ENCODE data around the gene RASSF4.

Gene RASSF4

DNA sequence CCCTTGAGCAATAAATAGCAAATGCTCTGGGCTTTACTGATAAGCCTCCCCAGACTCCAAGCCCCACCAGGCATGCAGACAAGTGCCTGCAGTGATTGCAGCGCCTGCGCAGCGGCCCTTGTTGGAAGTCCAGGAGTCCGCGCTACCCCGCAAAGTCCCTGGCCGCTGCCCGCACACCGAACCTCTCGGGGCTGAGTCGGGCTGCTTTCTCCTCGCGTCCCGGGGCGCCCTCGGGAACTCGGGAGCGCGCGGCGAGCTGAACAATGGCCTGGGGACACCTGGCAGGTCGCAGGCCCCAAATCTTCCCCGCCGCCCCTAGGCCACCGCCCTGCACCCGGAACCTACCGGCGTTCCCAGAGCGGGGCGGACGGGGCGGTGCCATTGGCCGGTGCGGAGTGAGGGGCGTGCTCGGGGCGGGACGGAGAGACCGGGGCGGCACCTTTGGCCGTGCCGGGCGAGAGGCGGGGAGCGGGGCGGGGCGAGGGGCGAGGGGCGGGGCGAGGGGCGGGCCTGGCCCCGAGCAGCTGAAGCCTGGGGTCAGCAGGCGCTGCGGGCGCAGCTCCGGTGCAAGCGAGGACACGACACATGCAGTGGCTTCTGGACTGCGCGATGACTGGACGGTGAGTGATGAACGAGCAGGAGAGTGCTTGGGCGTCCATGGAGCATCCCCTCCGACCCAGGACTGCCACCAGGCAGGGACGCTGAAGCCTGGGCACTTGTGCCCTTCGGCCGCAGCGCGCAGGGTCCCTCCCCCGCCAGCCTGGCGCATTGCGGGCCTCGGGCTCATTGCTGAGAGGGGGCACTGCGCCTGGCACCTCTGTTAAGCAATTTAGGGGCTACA, at the start of gene RASSF4 (continued):
- TF ChIP-seq TCF7L2 (IDR thresholded peaks at IDR 0.05; ENCODE audit: borderline replicate concordance, low read depth, low read length), result no peak
- TF ChIP-seq FEZF1 (tag by site-specific recombination; IDR thresholded peaks at IDR 0.05), result no peak
- no peak for TF ChIP-seq ZNF704 (tag by site-specific recombination; IDR thresholded peaks at IDR 0.05)
- TF ChIP-seq, protein P1, sequence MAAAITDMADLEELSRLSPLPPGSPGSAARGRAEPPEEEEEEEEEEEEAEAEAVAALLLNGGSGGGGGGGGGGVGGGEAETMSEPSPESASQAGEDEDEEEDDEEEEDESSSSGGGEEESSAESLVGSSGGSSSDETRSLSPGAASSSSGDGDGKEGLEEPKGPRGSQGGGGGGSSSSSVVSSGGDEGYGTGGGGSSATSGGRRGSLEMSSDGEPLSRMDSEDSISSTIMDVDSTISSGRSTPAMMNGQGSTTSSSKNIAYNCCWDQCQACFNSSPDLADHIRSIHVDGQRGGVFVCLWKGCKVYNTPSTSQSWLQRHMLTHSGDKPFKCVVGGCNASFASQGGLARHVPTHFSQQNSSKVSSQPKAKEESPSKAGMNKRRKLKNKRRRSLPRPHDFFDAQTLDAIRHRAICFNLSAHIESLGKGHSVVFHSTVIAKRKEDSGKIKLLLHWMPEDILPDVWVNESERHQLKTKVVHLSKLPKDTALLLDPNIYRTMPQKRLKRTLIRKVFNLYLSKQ (tag by site-specific recombination; IDR thresholded peaks at IDR 0.05; ENCODE audit: borderline replicate concordance), result no peak
- no peak for TF ChIP-seq ZNF341 (tag by site-specific recombination; IDR thresholded peaks at IDR 0.05; ENCODE audit: low read depth)
- TF ChIP-seq ZNF585B (tag by site-specific recombination; IDR thresholded peaks at IDR 0.05), result no peak
- TF ChIP-seq SP3 (tag by site-specific recombination; IDR thresholded peaks at IDR 0.05), result peak; percentile 84
- TF ChIP-seq KLF1 (tag by site-specific recombination; IDR thresholded peaks at IDR 0.05), result peak; percentile 86
- TF ChIP-seq KLF10 (tag by site-specific recombination; IDR thresholded peaks at IDR 0.05), result peak; percentile 31; the same call in 1 of the 2 replicates
- no peak for TF ChIP-seq ZNF510 (tag by site-specific recombination; IDR thresholded peaks at IDR 0.05; ENCODE audit: insufficient replicate concordance)
- no peak for TF ChIP-seq SALL2 (tag by site-specific recombination; IDR thresholded peaks at IDR 0.05; ENCODE audit: borderline replicate concordance)
- peak; percentile 85; the same call in 1 of the 2 replicates for TF ChIP-seq KLF8 (tag by site-specific recombination; IDR thresholded peaks at IDR 0.05)
- TF ChIP-seq ZNF146 (tag by site-specific recombination; IDR thresholded peaks at IDR 0.05), result no peak
- no peak for TF ChIP-seq ZNF324 (tag by site-specific recombination; IDR thresholded peaks at IDR 0.05)
- peak; percentile 88 for TF ChIP-seq ZBTB17 (tag by site-specific recombination; IDR thresholded peaks at IDR 0.05)
- peak; percentile 58; the same call in 1 of the 2 replicates for TF ChIP-seq ZNF561 (tag by site-specific recombination; IDR thresholded peaks at IDR 0.05; ENCODE audit: borderline replicate concordance)
- TF ChIP-seq SP2 (tag by site-specific recombination; IDR thresholded peaks at IDR 0.05), result peak; percentile 88
- TF ChIP-seq ZSCAN30 (tag by site-specific recombination; IDR thresholded peaks at IDR 0.05), result peak; percentile 25; the same call in 1 of the 2 replicates
- no peak for TF ChIP-seq ZNF423 (tag by site-specific recombination; IDR thresholded peaks at IDR 0.05)
- TF ChIP-seq ZNF624 (tag by site-specific recombination; IDR thresholded peaks at IDR 0.05), result no peak
- TF ChIP-seq ZNF404 (tag by site-specific recombination; IDR thresholded peaks at IDR 0.05), result no peak
- peak; percentile 22; the same call in 1 of the 2 replicates for TF ChIP-seq OSR2 (tag by site-specific recombination; IDR thresholded peaks at IDR 0.05)
- no peak for TF ChIP-seq ZNF843 (tag by site-specific recombination; IDR thresholded peaks at IDR 0.05)
- no peak for TF ChIP-seq ZNF169 (tag by site-specific recombination; IDR thresholded peaks at IDR 0.05)
- no peak for TF ChIP-seq ZNF394 (tag by site-specific recombination; IDR thresholded peaks at IDR 0.05; ENCODE audit: borderline replicate concordance)
- no peak for TF ChIP-seq ZNF133 (tag by site-specific recombination; IDR thresholded peaks at IDR 0.05)
- TF ChIP-seq, protein P2, sequence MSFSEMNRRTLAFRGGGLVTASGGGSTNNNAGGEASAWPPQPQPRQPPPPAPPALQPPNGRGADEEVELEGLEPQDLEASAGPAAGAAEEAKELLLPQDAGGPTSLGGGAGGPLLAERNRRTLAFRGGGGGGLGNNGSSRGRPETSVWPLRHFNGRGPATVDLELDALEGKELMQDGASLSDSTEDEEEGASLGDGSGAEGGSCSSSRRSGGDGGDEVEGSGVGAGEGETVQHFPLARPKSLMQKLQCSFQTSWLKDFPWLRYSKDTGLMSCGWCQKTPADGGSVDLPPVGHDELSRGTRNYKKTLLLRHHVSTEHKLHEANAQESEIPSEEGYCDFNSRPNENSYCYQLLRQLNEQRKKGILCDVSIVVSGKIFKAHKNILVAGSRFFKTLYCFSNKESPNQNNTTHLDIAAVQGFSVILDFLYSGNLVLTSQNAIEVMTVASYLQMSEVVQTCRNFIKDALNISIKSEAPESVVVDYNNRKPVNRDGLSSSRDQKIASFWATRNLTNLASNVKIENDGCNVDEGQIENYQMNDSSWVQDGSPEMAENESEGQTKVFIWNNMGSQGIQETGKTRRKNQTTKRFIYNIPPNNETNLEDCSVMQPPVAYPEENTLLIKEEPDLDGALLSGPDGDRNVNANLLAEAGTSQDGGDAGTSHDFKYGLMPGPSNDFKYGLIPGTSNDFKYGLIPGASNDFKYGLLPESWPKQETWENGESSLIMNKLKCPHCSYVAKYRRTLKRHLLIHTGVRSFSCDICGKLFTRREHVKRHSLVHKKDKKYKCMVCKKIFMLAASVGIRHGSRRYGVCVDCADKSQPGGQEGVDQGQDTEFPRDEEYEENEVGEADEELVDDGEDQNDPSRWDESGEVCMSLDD (tag by site-specific recombination; IDR thresholded peaks at IDR 0.05), result peak; percentile 70; the same call in 1 of the 2 replicates
- TF ChIP-seq ZNF433 (tag by site-specific recombination; IDR thresholded peaks at IDR 0.05; ENCODE audit: low read depth), result no peak
- TF ChIP-seq, protein P3, sequence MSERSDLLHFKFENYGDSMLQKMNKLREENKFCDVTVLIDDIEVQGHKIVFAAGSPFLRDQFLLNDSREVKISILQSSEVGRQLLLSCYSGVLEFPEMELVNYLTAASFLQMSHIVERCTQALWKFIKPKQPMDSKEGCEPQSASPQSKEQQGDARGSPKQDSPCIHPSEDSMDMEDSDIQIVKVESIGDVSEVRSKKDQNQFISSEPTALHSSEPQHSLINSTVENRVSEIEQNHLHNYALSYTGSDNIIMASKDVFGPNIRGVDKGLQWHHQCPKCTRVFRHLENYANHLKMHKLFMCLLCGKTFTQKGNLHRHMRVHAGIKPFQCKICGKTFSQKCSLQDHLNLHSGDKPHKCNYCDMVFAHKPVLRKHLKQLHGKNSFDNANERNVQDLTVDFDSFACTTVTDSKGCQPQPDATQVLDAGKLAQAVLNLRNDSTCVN (tag by site-specific recombination; optimal IDR thresholded peaks at IDR 0.05), result peak; percentile 77
- no peak for TF ChIP-seq ZNF660 (tag by site-specific recombination; IDR thresholded peaks at IDR 0.05)
